HepG2 (cell line): Measurements from ENCODE around the gene FAS. TPM values are rescaled to one million over a fixed set of nuclear protein-coding genes. Genes with fewer than 3 reads are reported as not detected.

Experiments
- ARNT2 ChIP-seq: sonication (generic); formaldehyde crosslinking; IDR thresholded peaks from 2 replicates; pipeline ENCODE4 v1.8.0; 2022; ENCODE audit warnings: mild to moderate bottlenecking, low read depth, missing genetic modification reagents, moderate library complexity
- HMG20B ChIP-seq: conservative IDR thresholded peaks from 2 replicates; pipeline ENCODE4 v1.6.1; 2016; ENCODE audit warnings: missing genetic modification reagents, missing compliant biosample characterization
- HNF4G ChIP-seq, 2 experiments: sonication (generic) in 1 of 2; formaldehyde crosslinking in 1 of 2; IDR thresholded peaks; 2 replicates each; pipeline versions ENCODE4 v1.4.0 to v1.6.1; 2011 to 2020; ENCODE audit warnings: borderline replicate concordance in 2 of 2, low read depth in 2 of 2, mild to moderate bottlenecking in 2 of 2, low read length in 1 of 2, missing genetic modification reagents in 1 of 2, moderate library complexity in 1 of 2
- IKZF4 ChIP-seq: sonication (generic); formaldehyde crosslinking; IDR thresholded peaks from 2 replicates; pipeline ENCODE4 v1.5.1; 2020; ENCODE audit warnings: borderline replicate concordance, mild to moderate bottlenecking, low read depth, missing genetic modification reagents; ENCODE audit errors: not compliant biosample characterization
- JUND ChIP-seq: sonication (generic); formaldehyde crosslinking; IDR thresholded peaks from 2 replicates; pipeline ENCODE4 v1.8.0; 2022; ENCODE audit warnings: mild to moderate bottlenecking, missing genetic modification reagents
- RBAK ChIP-seq: sonication (generic); formaldehyde crosslinking; IDR thresholded peaks from 2 replicates; pipeline ENCODE4 v1.5.1; 2020; ENCODE audit warnings: mild to moderate bottlenecking, missing genetic modification reagents
- STAT5B ChIP-seq: sonication (generic); formaldehyde crosslinking; IDR thresholded peaks from 2 replicates; pipeline ENCODE4 v1.4.0; 2020; ENCODE audit warnings: missing genetic modification reagents
- TBL1XR1 ChIP-seq: fragments of 150-350 bp; IDR thresholded peaks from 2 replicates; pipeline ENCODE4 v1.6.1; 2014; ENCODE audit warnings: borderline replicate concordance, low read length; ENCODE audit not compliant: partially characterized antibody
- TBX3 ChIP-seq: fragments of 450-650 bp; IDR thresholded peaks from 2 replicates; pipeline ENCODE4 v1.6.1; 2017; ENCODE audit warnings: antibody characterized with exemption, mild to moderate bottlenecking, inconsistent platforms, borderline replicate concordance
- TGIF2 ChIP-seq: IDR thresholded peaks from 2 replicates; pipeline ENCODE4 v1.6.1; 2016; ENCODE audit warnings: control low read depth, missing compliant biosample characterization
- ZBTB20 ChIP-seq: sonication (generic); formaldehyde crosslinking; IDR thresholded peaks from 2 replicates; pipeline ENCODE4 v1.8.1; 2023; ENCODE audit warnings: missing genetic modification reagents, low read depth, mild to moderate bottlenecking, borderline replicate concordance
- ZNF160 ChIP-seq: sonication (generic); formaldehyde crosslinking; IDR thresholded peaks from 2 replicates; pipeline ENCODE4 v1.8.0; 2022; ENCODE audit warnings: mild to moderate bottlenecking, inconsistent platforms, missing genetic modification reagents
- ZNF274 ChIP-seq: sonication (generic); formaldehyde crosslinking; IDR thresholded peaks from 2 replicates; pipeline ENCODE4 v1.5.1; 2020; ENCODE audit warnings: mild to moderate bottlenecking, missing genetic modification reagents
- ZNF431 ChIP-seq: sonication (generic); formaldehyde crosslinking; IDR thresholded peaks from 2 replicates; pipeline ENCODE4 v1.9.0; 2022; ENCODE audit warnings: missing genetic modification reagents, low read depth, mild to moderate bottlenecking, borderline replicate concordance
- polyA plus RNA-seq, 8 experiments: library from polyadenylated mRNA; depleted of rRNA in 3 of 8; stranded (reverse) in 7 of 8; unstranded in 1 of 8; fragments of >200 nt; fragmentation: Illumina TruSeq in 4 of 8; extraction: Trizol in 4 of 8; gene quantifications; 2 replicates each; pipeline versions ENCODE4 v1.2.1 to v1.2.3, GENCODE V29; 2011 to 2016; ENCODE audit warnings: low read depth in 4 of 8, missing spikeins in 1 of 8, mixed read lengths in 1 of 8; ENCODE audit not compliant: insufficient read depth in 1 of 8
- total RNA-seq, 5 experiments: library from RNA; depleted of rRNA; stranded (reverse); fragments of >200 nt; fragmentation: Illumina TruSeq; extraction: Trizol; gene quantifications; 2 replicates each; pipeline ENCODE4 v1.2.3, GENCODE V29; 2016; ENCODE audit warnings: low read depth in 1 of 5
- TF ChIP-seq, protein P1 (sequence below): IDR thresholded peaks from 2 replicates; pipeline ENCODE4 v1.6.1; 2016
- TF ChIP-seq, protein P2 (sequence below): IDR thresholded peaks from 2 replicates; pipeline ENCODE4 v1.6.1; 2016; ENCODE audit warnings: missing genetic modification reagents, missing compliant biosample characterization
- TF ChIP-seq, protein P3 (sequence below): sonication (generic); formaldehyde crosslinking; IDR thresholded peaks from 2 replicates; pipeline ENCODE4 v1.5.1; 2020; ENCODE audit warnings: missing genetic modification reagents, mild to moderate bottlenecking, borderline replicate concordance
- TF ChIP-seq, protein P4 (sequence below), 2 experiments: sonication (generic) in 1 of 2; formaldehyde crosslinking in 1 of 2; IDR thresholded peaks; 2 replicates each; pipeline versions ENCODE4 v1.4.0 to v1.6.1; 2018 to 2020; ENCODE audit warnings: missing genetic modification reagents in 2 of 2, borderline replicate concordance in 1 of 2, low read depth in 1 of 2, mild to moderate bottlenecking in 1 of 2, missing biosample characterization in 1 of 2
- TF ChIP-seq, protein P5 (sequence below): IDR thresholded peaks from 2 replicates; pipeline ENCODE4 v1.6.1; 2016; ENCODE audit warnings: missing compliant biosample characterization, missing genetic modification reagents, borderline replicate concordance
- TF ChIP-seq, protein P6 (sequence below): IDR thresholded peaks from 2 replicates; pipeline ENCODE4 v1.6.1; 2016; ENCODE audit warnings: control low read depth

FAS gene
- total and polyA plus RNA-seq, 2 of the 13 experiments (the other 11 are each of a cell fraction or from before 2014, with no cell fraction given) = 5.9 to 17.9 TPM

DNA sequence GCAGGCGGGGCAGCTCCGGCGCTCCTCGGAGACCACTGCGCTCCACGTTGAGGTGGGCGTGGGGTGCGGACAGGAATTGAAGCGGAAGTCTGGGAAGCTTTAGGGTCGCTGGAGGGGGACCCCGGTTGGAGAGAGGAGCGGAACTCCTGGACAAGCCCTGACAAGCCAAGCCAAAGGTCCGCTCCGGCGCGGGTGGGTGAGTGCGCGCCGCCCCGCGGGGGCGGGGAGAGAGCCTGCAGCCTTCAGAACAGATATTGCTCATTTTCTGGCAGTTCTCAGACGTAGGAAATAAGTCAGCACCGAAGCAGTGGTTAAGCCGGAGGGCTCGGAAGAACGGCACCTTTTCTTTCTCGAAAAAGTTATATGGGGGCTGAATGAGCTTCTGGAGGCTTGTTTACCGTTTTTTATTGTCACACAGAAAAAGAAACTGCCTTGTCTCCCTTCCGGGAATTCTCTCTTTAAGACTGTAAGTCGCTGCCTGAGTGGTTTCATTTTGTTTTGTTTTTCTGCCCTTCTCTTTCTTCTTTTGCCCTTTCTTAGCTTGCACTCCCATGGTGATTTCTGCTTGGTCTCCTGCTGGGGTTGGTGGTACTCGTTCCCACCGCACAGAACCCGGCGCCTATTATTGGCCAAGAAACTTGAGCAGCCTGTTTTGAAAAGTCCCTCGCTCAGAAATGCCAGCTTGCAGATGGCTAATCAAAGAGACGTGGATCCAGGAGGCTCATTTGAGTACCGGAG, 732 bp downstream of the FAS start (continued):
- TF ChIP-seq, protein P1, sequence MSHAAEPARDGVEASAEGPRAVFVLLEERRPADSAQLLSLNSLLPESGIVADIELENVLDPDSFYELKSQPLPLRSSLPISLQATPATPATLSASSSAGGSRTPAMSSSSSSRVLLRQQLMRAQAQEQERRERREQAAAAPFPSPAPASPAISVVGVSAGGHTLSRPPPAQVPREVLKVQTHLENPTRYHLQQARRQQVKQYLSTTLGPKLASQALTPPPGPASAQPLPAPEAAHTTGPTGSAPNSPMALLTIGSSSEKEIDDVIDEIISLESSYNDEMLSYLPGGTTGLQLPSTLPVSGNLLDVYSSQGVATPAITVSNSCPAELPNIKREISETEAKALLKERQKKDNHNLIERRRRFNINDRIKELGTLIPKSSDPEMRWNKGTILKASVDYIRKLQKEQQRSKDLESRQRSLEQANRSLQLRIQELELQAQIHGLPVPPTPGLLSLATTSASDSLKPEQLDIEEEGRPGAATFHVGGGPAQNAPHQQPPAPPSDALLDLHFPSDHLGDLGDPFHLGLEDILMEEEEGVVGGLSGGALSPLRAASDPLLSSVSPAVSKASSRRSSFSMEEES = no peak
- TF ChIP-seq, protein P2, sequence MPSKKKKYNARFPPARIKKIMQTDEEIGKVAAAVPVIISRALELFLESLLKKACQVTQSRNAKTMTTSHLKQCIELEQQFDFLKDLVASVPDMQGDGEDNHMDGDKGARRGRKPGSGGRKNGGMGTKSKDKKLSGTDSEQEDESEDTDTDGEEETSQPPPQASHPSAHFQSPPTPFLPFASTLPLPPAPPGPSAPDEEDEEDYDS (CRISPR knock-in tag) = no peak
- TF ChIP-seq IKZF4 (CRISPR knock-in tag) (peak; percentile 72), RBAK (CRISPR knock-in tag) (no peak), ZNF274 (CRISPR knock-in tag) (no peak; the same call in 1 of the 2 replicates), TGIF2 (CRISPR knock-in tag) (no peak; the same call in 1 of the 2 replicates), ZNF160 (CRISPR knock-in tag) (no peak), TBL1XR1 (no peak), HMG20B (CRISPR knock-in tag) (no peak), STAT5B (CRISPR knock-in tag) (no peak), TBX3 (no peak), JUND (CRISPR knock-in tag) (no peak), HNF4G (IDR thresholded peaks at IDR 0.05; ENCODE audit: borderline replicate concordance, low read depth, low read length) (no peak), HNF4G (CRISPR knock-in tag; IDR thresholded peaks at IDR 0.05; ENCODE audit: borderline replicate concordance, low read depth) (no peak), ARNT2 (no peak), ZBTB20 (CRISPR knock-in tag) (no peak), ZNF431 (no peak)
- TF ChIP-seq, protein P3, sequence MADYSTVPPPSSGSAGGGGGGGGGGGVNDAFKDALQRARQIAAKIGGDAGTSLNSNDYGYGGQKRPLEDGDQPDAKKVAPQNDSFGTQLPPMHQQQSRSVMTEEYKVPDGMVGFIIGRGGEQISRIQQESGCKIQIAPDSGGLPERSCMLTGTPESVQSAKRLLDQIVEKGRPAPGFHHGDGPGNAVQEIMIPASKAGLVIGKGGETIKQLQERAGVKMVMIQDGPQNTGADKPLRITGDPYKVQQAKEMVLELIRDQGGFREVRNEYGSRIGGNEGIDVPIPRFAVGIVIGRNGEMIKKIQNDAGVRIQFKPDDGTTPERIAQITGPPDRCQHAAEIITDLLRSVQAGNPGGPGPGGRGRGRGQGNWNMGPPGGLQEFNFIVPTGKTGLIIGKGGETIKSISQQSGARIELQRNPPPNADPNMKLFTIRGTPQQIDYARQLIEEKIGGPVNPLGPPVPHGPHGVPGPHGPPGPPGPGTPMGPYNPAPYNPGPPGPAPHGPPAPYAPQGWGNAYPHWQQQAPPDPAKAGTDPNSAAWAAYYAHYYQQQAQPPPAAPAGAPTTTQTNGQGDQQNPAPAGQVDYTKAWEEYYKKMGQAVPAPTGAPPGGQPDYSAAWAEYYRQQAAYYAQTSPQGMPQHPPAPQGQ = no peak
- TF ChIP-seq, protein P4, sequence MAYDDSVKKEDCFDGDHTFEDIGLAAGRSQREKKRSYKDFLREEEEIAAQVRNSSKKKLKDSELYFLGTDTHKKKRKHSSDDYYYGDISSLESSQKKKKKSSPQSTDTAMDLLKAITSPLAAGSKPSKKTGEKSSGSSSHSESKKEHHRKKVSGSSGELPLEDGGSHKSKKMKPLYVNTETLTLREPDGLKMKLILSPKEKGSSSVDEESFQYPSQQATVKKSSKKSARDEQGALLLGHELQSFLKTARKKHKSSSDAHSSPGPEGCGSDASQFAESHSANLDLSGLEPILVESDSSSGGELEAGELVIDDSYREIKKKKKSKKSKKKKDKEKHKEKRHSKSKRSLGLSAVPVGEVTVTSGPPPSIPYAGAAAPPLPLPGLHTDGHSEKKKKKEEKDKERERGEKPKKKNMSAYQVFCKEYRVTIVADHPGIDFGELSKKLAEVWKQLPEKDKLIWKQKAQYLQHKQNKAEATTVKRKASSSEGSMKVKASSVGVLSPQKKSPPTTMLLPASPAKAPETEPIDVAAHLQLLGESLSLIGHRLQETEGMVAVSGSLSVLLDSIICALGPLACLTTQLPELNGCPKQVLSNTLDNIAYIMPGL (CRISPR knock-in tag; IDR thresholded peaks at IDR 0.05; ENCODE audit: borderline replicate concordance in 1 of 2, low read depth in 1 of 2) = peak in 1 of 2 experiments; percentile 56; a peak in 2 of 4 replicates
- TF ChIP-seq, protein P5, sequence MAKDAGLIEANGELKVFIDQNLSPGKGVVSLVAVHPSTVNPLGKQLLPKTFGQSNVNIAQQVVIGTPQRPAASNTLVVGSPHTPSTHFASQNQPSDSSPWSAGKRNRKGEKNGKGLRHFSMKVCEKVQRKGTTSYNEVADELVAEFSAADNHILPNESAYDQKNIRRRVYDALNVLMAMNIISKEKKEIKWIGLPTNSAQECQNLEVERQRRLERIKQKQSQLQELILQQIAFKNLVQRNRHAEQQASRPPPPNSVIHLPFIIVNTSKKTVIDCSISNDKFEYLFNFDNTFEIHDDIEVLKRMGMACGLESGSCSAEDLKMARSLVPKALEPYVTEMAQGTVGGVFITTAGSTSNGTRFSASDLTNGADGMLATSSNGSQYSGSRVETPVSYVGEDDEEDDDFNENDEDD = peak; percentile 53; the same call in 1 of the 2 replicates
- TF ChIP-seq, protein P6, sequence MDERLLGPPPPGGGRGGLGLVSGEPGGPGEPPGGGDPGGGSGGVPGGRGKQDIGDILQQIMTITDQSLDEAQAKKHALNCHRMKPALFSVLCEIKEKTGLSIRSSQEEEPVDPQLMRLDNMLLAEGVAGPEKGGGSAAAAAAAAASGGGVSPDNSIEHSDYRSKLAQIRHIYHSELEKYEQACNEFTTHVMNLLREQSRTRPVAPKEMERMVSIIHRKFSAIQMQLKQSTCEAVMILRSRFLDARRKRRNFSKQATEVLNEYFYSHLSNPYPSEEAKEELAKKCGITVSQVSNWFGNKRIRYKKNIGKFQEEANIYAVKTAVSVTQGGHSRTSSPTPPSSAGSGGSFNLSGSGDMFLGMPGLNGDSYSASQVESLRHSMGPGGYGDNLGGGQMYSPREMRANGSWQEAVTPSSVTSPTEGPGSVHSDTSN (CRISPR knock-in tag) = no peak
